ENCODE measurements around the gene AREL1.

DNA sequence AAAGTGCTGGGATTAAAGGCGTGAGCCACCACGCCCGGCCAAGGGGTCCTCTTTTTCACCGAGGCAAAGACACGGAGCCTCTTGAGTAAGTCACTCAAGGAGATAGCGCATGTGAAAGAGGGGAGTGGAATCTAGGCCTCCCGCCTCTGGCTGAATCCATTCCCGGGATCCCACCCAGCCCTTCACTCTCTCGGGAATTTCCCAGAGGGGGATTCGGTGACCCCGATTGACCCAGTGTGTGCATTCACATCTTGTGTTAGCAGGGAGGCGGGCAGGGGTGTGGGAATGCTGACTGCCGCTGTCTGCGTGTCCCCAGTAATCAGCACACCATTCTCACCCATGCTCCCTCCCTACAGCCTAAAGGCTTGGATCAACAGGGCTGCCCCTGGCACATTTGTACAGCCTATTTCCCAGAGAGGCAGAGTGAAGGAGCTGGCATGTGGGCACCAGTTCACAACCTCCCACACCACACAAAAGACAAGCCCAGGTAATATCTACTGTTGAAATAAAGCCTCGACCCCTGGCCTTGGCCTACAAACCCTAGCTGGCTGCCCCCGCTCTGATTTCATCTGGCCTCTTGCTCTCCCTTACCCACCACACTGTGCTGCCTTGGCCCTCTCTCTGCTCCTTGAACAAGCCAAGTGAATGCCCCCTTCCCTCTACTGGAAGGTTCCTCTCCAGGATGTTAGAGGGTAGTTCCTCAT, 99.5 kb downstream of the AREL1 start:
- TF ChIP-seq, protein P1, sequence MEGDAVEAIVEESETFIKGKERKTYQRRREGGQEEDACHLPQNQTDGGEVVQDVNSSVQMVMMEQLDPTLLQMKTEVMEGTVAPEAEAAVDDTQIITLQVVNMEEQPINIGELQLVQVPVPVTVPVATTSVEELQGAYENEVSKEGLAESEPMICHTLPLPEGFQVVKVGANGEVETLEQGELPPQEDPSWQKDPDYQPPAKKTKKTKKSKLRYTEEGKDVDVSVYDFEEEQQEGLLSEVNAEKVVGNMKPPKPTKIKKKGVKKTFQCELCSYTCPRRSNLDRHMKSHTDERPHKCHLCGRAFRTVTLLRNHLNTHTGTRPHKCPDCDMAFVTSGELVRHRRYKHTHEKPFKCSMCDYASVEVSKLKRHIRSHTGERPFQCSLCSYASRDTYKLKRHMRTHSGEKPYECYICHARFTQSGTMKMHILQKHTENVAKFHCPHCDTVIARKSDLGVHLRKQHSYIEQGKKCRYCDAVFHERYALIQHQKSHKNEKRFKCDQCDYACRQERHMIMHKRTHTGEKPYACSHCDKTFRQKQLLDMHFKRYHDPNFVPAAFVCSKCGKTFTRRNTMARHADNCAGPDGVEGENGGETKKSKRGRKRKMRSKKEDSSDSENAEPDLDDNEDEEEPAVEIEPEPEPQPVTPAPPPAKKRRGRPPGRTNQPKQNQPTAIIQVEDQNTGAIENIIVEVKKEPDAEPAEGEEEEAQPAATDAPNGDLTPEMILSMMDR (IDR thresholded peaks at IDR 0.05; ENCODE audit: control extremely low read depth in 1 of 3, insufficient read depth in 1 of 3, low read depth in 1 of 3, low read length in 3 of 3): no peak
- TF ChIP-seq EZH2 (IDR thresholded peaks at IDR 0.05; ENCODE audit: low read depth, low read length, severe bottlenecking) (no peak), SAP30 (IDR thresholded peaks at IDR 0.05; ENCODE audit: insufficient read depth, insufficient replicate concordance, low read length) (no peak), MAFK (IDR thresholded peaks at IDR 0.05; ENCODE audit: low read depth, low read length) (no peak), POLR2A (IDR thresholded peaks at IDR 0.05; ENCODE audit: control extremely low read depth in 1 of 2, low read depth in 2 of 2, low read length in 2 of 2) (no peak), BRCA1 (IDR thresholded peaks at IDR 0.05; ENCODE audit: low read depth, low read length) (no peak), TCF12 (IDR thresholded peaks at IDR 0.05; ENCODE audit: low read depth, low read length) (no peak), ZNF274 (IDR thresholded peaks at IDR 0.05; ENCODE audit: borderline replicate concordance, extremely low read depth, low read length) (no peak), TEAD4 (IDR thresholded peaks at IDR 0.05; ENCODE audit: low read depth, low read length) (no peak), JUND (IDR thresholded peaks at IDR 0.05; ENCODE audit: low read length) (no peak), KDM5A (IDR thresholded peaks at IDR 0.05; ENCODE audit: low read length) (no peak), SP2 (IDR thresholded peaks at IDR 0.05; ENCODE audit: low read length) (no peak)
- TF ChIP-seq, protein P2, sequence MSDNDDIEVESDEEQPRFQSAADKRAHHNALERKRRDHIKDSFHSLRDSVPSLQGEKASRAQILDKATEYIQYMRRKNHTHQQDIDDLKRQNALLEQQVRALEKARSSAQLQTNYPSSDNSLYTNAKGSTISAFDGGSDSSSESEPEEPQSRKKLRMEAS (IDR thresholded peaks at IDR 0.05): no peak
